SW480 (cell line): ENCODE measurements around the gene MMP24OS.

Experiments used
- DNase-seq: peaks from one replicate; pipeline ENCODE4 v3.0.0-alpha.2; 2016; ENCODE audit warnings: low spot score

Gene MMP24OS

GRCh38 chr20:35252037-35252461 lies 25.9 kb downstream of the MMP24OS start:
- no peak for DNase-seq

DNA sequence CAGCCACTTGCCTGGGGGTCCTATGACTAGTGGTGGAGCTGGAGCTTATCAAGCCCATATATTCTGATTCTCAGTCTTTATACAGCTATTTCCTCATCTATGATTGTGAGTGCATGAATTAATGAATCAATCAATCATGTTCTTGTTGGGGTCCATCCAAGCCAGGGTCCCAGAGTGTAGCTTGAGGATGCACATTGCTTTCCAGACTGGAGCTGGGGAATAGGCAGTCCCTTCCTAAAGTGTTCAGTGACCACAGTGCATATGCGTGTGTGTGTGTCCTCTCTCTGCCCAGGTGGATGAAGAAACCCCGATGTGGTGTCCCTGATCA lies 26.3 kb downstream of the MMP24OS start:
- no peak for DNase-seq

- no peak for DNase-seq
Observed at GRCh38 chr20:35248641-35249475, 29.1 kb downstream of the MMP24OS start.

DNA sequence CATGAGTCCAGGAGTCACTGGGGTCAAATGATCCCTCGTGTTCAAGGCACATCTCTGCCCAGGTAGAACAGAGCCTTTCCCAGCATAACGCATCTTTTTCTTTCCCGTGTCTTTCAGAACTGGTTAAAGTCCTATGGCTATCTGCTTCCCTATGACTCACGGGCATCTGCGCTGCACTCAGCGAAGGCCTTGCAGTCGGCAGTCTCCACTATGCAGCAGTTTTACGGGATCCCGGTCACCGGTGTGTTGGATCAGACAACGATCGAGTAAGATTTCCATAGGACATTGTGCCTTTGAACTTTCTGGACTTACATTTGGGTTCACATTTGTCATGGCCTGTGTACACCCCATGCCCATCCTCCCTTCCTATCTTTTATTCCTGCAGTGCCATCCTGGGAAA lies 31.2 kb downstream of the MMP24OS start:
- DNase-seq: no peak

- DNase-seq: no peak
Observed at GRCh38 chr20:35243986-35244385, 33.9 kb downstream of the MMP24OS start.

DNA sequence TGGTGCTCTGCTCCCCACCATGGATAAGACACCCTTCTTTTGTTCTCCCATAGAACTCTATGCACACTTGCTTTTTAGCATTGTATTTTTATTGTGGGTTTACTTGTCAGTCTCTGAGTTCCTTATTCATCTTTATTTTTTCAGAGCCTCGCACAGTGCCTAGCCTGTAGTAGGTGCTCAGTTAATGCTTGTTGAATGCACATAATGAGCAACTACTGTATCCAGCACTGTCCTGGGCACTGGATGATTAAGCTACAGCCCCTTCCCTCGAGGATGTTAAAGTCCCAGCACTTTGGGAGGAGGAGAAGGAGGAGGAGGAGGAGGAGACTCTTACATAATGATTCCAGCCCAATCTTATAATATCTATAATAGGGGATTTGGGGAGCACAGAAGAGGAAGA lies 34.6 kb downstream of the MMP24OS start:
- DNase-seq: no peak

DNA sequence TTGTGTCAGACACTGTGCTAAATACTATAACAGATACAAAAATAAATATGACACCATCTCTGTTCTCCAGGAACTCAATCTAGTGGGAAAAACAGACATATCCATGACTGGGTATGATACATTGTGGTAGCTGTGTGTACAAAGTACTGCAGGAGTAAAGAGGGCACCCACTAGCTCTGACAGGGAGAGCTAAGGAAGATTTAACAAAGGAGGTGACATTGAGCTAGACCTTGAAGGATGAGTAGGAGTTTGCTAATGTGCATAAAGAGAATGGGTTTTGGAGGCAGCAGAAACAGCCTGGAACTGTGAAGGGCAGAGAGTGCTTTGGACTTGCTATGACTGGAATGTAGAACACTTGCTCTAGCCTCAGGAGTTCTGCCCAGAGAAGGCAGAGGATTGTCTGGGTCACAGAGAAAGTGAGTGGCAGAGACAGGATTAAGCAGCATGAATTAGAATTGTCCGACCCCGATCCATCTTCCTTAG lies 37.1 kb downstream of the MMP24OS start:
- DNase-seq: no peak

- DNase-seq: no peak
Observed at GRCh38 chr20:35240083-35240810, 37.7 kb downstream of the MMP24OS start.

DNA sequence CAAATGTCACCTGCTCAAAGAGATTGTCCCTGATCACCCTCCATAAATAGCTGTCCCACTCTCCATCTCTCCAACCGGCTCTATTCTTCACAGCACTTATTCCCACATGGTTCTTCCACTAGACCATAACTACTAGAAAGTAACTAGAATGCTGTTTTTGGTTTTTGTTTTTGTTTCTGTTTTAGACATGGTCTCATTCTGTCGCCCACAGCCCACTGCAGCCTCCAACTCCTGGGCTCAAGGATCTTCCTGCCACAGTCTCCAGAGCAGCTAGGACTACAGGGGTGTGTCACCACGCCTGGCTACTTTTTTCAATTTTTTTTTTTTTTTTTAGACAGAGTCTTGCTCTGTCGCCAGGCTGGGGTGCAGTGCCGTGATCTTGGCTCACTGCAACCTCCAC lies 39.2 kb downstream of the MMP24OS start:
- DNase-seq: no peak

- no peak for DNase-seq
Observed at GRCh38 chr20:35238170-35238569, 39.8 kb downstream of the MMP24OS start.

GRCh38 chr20:35237486-35237885 lies 40.4 kb downstream of the MMP24OS start:
- DNase-seq: no peak

GRCh38 chr20:35235881-35236280 lies 42.0 kb downstream of the MMP24OS start:
- DNase-seq: no peak

- DNase-seq: no peak
Observed at GRCh38 chr20:35232575-35232974, 45.3 kb downstream of the MMP24OS start.

GRCh38 chr20:35226884-35227681 lies 50.8 kb downstream of the MMP24OS start:
- DNase-seq: peak; percentile 38
